Measurements from ENCODE around the gene MYBPHL.

MYBPHL gene

DNA sequence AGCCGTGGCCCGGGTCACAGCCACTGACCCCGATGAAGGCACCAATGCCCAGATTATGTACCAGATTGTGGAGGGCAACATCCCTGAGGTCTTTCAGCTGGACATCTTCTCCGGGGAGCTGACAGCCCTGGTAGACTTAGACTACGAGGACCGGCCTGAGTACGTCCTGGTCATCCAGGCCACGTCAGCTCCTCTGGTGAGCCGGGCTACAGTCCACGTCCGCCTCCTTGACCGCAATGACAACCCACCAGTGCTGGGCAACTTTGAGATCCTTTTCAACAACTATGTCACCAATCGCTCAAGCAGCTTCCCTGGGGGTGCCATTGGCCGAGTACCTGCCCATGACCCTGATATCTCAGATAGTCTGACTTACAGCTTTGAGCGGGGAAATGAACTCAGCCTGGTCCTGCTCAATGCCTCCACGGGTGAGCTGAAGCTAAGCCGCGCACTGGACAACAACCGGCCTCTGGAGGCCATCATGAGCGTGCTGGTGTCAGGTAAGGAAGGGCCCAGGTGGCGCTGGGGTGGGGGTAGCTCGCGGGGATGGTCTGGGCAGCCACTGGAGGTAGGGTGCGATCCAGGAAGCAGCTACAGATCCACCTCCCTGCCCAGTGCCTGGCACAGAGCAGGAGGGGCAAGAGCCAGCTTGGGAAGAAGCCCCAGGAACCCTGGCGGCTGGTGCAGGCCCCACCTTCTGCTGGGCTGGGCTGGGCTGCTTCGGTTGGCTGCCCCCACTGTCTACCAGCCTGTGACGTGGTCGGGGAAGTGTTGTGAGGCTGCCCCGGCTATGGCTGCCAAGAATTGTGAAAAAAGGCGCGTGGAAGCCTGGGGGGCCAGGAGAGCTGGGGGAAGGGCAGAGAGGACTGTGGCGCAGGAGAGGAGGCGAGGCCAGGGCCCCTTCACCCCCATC lies 53.7 kb downstream of the MYBPHL start:
- no peak for DNase-seq (ENCODE audit: low spot score)

DNA sequence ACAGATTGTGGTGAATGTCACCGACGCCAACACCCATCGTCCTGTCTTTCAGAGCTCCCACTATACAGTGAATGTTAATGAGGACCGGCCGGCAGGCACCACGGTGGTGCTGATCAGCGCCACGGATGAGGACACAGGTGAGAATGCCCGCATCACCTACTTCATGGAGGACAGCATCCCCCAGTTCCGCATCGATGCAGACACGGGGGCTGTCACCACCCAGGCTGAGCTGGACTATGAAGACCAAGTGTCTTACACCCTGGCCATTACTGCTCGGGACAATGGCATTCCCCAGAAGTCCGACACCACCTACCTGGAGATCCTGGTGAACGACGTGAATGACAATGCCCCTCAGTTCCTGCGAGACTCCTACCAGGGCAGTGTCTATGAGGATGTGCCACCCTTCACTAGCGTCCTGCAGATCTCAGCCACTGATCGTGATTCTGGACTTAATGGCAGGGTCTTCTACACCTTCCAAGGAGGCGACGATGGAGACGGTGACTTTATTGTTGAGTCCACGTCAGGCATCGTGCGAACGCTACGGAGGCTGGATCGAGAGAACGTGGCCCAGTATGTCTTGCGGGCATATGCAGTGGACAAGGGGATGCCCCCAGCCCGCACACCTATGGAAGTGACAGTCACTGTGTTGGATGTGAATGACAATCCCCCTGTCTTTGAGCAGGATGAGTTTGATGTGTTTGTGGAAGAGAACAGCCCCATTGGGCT lies 54.5 kb downstream of the MYBPHL start:
- no peak for DNase-seq (ENCODE audit: low spot score)

DNA sequence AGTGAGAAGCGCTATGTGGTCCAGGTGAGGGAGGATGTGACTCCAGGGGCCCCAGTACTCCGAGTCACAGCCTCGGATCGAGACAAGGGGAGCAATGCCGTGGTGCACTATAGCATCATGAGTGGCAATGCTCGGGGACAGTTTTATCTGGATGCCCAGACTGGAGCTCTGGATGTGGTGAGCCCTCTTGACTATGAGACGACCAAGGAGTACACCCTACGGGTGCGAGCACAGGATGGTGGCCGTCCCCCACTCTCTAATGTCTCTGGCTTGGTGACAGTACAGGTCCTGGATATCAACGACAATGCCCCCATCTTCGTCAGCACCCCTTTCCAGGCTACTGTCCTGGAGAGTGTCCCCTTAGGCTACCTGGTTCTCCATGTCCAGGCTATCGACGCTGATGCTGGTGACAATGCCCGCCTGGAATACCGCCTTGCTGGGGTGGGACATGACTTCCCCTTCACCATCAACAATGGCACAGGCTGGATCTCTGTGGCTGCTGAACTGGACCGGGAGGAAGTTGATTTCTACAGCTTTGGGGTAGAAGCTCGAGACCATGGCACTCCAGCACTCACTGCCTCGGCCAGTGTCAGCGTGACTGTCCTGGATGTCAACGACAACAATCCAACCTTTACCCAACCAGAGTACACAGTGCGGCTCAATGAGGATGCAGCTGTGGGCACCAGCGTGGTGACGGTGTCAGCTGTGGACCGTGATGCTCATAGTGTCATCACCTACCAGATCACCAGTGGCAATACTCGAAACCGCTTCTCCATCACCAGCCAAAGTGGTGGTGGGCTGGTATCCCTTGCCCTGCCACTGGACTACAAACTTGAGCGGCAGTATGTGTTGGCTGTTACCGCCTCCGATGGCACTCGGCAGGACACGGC lies 55.3 kb downstream of the MYBPHL start:
- DNase-seq (ENCODE audit: low spot score), result no peak

DNA sequence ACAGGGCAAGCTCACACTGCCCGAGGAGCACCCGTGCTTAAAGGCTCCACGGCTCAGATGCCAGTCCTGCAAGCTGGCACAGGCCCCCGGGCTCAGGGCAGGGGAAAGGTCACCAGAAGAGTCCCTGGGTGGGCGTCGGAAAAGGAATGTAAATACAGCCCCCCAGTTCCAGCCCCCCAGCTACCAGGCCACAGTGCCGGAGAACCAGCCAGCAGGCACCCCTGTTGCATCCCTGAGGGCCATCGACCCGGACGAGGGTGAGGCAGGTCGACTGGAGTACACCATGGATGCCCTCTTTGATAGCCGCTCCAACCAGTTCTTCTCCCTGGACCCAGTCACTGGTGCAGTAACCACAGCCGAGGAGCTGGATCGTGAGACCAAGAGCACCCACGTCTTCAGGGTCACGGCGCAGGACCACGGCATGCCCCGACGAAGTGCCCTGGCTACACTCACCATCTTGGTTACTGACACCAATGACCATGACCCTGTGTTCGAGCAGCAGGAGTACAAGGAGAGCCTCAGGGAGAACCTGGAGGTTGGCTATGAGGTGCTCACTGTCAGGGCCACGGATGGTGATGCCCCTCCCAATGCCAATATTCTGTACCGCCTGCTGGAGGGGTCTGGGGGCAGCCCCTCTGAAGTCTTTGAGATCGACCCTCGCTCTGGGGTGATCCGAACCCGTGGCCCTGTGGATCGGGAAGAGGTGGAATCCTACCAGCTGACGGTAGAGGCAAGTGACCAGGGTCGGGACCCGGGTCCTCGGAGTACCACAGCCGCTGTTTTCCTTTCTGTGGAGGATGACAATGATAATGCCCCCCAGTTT lies 56.1 kb downstream of the MYBPHL start:
- no peak for DNase-seq (ENCODE audit: low spot score)

DNA sequence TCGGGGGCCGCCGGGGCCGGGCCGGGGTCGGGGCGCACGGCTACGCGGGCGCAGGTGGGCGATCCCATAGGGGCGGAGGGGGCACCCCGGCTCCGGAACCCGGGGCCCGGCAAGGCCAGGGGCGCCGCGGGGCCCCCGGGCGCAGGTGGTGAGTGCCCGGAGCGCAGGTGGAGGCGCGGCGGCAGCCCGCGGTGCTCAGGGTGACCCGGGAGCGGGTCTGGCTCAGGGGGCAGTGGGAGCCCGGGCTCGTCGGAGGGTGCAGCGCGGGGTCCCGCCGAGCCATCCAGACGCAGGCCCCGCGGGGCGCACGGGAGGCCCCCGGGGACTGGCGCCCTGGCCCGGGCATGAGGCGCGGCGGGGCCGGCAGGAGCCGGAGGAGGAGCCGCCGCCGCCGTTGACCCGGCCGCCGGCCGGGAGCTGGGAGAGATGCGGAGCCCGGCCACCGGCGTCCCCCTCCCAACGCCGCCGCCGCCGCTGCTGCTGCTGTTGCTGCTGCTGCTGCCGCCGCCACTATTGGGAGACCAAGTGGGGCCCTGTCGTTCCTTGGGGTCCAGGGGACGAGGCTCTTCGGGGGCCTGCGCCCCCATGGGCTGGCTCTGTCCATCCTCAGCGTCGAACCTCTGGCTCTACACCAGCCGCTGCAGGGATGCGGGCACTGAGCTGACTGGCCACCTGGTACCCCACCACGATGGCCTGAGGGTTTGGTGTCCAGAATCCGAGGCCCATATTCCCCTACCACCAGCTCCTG lies 57.0 kb downstream of the MYBPHL start:
- DNase-seq (ENCODE audit: low spot score), result no peak

DNA sequence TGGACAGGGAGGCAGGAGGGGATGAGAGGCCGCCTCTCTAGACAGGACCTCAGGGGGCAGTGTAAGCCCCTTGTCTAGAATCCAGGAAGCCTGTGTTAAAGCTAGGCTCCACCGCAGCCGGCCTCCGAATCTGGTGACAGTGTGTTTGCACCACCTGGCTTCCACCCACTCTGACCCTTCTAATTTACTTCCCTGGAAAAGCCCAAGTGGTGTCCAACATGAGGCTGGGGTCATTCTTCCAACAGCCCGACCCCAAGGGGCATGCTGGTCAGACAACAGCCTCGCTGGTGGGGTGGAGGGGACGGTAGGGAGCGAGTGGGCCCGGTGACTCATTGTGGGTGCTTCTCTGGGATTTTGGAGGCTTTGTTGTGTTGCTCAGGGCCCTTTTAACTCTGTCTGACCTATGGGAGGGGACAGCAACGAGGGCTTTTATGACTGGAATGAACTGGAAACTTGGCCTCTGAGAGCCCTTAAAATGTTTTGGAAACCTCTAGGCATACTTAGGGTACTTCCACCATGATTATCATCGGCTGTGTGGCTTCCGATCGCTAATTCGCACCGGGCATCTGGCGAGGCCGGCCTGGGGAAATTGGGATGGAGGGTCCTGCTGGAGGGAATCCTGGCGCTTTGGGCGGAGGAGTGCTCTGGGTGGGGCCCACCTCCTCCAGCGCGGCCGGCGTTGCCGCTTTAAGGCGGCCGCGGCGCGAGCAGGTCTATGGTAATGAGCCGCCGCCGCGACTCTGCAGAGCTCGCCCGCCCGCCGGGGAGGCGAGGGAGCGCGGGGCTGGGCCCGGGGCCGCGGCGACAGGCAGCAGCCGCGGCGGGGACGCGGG lies 57.8 kb downstream of the MYBPHL start, which contains the start of gene CELSR2:
TSS of gene CELSR2 (plus strand) at position 743 of the 833 bp plus-strand sequence. CDS start 541 bp downstream, outside the sequence.
- DNase-seq (ENCODE audit: low spot score), result peak; percentile 77

DNA sequence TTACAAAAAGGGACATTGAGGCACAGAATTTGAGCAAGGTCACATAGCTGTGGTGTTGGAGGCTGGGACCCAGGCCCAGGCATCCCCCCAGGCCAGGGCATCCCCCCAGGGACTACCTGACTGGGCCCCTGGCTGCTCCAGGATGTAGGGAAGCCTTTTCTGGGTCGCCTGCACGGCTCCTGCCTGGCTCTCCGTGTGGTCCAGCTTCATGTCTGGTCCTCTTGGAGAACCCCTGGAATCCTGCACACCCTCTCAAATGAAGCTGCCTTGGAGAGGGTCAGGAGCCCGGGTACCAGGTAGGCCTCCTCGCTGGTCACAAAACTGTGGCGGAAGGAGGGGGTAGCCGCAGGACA lies 58.4 kb downstream of the MYBPHL start:
- no peak for DNase-seq (ENCODE audit: low spot score)

DNA sequence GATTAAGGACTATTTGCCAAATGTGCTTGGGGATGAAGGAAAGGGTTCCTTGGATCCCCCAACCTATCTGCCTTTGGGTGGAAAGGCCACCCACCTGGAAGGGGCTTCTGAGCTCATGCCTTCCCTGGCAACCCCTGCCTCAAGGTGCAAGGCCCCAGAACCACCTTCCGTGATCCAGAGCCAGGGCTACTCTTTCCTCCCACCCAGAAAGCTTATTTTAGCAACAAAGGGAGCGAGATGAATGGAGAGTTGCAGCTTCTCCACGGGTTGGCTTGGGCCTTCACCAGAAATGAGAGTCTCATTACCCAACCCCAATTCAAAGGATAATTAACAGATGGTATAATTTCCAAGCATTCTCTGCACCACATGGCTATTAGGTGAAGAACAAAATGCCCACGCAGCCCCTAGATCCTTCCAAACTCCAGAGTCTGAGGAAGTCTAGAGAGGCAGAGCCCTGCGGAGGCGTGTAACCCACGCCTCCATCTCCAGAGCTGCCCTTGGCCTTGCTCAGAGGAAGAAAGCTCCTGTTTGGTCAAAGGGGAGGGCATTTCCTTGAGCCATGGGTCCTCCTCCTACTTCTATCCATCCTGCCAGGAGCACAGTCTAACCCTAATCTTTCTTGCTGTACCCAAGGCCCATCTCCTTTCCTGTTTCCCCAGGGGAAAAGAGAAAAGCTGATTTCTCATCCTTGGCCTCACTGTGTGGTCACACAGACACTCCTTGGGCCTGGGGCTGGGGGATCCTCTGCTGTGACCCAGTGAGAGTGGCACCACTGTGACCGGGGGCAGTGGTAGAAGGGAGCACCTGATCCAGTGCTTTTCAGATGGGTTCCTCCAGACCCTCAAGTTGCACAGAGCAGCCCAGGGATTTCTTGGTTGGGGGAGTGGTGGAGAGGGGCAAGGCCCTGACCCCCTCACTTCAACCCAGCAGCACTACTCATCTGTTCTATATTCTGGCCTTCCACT lies 59.1 kb downstream of the MYBPHL start:
- no peak for DNase-seq (ENCODE audit: low spot score)

DNA sequence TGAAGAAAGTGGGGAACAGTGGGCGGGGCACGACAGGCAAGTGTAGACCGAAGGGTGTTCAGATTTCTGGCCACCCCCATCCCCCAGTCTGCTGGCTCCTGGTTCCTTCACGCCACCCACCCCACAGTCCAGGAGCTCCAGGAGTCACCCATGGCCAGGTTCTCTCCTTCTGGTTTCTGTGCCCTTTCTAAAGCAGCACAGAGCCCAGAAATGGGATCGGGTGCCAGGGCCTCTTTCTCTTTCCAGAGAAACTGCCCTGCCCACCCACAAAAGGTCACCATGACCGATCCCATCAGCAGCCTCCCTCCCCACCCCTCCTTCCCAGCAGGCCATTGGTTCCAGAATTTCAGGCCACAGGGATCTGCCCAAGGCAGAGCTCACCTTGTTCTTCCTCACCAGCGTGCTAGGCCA lies 60.7 kb downstream of the MYBPHL start:
- DNase-seq (ENCODE audit: low spot score), result no peak

DNA sequence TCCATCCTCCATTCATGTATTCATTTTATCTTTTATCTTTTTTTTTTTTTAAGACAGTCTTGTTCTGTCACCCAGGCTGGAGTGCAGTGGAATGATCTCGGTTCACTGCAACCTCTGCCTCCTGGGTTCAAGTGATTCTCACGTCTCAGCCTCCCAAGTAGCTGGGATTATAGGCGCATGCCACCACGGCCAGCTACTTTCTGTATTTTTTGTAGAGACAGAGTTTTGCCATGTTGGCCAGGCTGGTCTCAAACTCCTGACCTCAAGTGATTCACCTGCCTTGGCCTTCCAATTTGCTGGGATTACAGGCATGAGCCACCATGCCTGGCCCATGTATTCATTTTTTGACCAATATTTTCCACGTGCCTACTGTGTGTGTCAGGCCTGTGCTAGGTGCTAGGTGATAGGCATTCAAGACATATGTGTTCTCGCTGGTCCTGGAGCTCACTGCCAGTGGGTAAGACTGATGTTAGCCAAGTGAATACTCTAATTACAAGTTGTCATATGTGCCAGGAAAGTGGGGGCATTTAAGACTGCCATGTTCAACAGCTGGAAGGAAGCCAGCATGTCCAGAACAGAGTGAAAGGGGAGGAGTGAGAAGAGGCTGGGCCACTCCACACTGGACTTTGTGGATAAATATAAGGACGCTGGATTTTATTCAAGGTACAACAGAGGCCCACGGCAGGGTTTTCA lies 62.8 kb downstream of the MYBPHL start:
- DNase-seq (ENCODE audit: low spot score), result no peak

DNA sequence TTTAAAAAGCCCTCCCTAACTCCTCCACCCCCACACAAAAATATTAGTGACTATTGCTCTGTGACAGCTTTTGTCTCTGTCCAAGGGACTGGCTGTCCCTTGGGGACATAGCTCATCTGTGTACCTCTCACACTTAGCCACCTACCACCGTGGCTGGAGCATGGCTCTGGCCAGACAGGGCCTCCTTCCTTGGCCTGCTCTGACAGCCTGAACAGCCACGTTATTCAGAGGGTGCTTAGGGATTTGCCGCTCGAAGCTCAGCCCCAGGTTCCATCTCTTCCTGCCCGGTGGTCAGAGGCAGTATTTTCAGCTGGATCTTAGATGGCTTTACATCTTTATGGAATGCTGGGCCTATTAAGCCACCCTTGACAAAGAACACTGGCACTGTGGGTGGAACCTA lies 63.6 kb downstream of the MYBPHL start:
- DNase-seq (ENCODE audit: low spot score), result no peak

DNA sequence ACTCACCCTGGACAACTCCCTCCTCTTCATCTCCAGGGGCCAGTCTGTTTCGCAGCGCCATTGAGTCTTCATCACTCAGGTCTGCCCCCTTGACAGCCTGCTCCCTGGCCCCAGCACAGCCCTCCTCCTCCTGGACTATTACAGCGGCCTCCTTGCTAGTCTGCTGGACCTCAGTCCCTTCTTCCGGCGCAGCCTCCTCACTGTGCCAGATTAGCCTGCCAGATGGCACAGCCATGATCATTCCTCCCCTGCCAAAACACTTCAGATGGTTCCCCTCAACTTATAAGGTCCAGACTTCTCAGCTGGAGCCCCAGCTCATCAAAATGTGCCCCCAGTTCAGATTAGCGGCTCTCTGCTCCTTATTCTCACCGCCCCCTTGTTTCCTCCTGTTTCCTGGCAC lies 64.4 kb downstream of the MYBPHL start:
- no peak for DNase-seq (ENCODE audit: low spot score)

All from HuH-7.5 (cell line).